Fibroblast of skin of right biceps (primary cell): ENCODE data around the gene POPDC2.
"Not testable (repeated sequence)": the region's sequence is repeated elsewhere in the genome, so short reads cannot be mapped to it uniquely, and the experiment has no call there.

ENCODE experiments used
- DNase-seq: peaks from one replicate; pipeline ENCODE4 v3.0.0-alpha.2; 2013

Gene POPDC2

GRCh38 chr3:119660474-119661440, at the start of gene POPDC2:
Gene POPDC2, minus strand, starts transcription at chr3:119660589. Its CDS starts 166 bp downstream, at chr3:119660423.
- peak; percentile 34 for DNase-seq

GRCh38 chr3:119703820-119704531, 43.6 kb upstream of the POPDC2 start:
- DNase-seq = no peak

GRCh38 chr3:119702530-119703527, 42.4 kb upstream of the POPDC2 start, which contains the start of gene CFAP91:
Gene CFAP91, plus strand, starts transcription at chr3:119703022. Its CDS starts 77 bp downstream, at chr3:119703099.
- DNase-seq = peak; percentile 87

GRCh38 chr3:119700920-119701734, 40.7 kb upstream of the POPDC2 start:
- no peak for DNase-seq

GRCh38 chr3:119700269-119700919, 40.0 kb upstream of the POPDC2 start:
- DNase-seq = peak; percentile 16

- no peak for DNase-seq
These were observed 37.0 kb upstream of the POPDC2 start for GRCh38 chr3:119697394-119697793.

GRCh38 chr3:119695480-119695879, 35.1 kb upstream of the POPDC2 start:
- peak; percentile 12 for DNase-seq

- DNase-seq = peak; percentile 27
These were observed 29.8 kb upstream of the POPDC2 start for GRCh38 chr3:119690043-119690656.

GRCh38 chr3:119683421-119683820, 23.0 kb upstream of the POPDC2 start:
- DNase-seq = no peak

GRCh38 chr3:119681279-119681678, 20.9 kb upstream of the POPDC2 start:
- peak; percentile 62 for DNase-seq

GRCh38 chr3:119679874-119680273, 19.5 kb upstream of the POPDC2 start:
- no peak for DNase-seq

GRCh38 chr3:119678209-119678608, 17.8 kb upstream of the POPDC2 start:
- DNase-seq = not testable (repeated sequence)

- no peak for DNase-seq
These were observed 17.2 kb upstream of the POPDC2 start for GRCh38 chr3:119677641-119677934.

- DNase-seq = peak; percentile 96
These were observed 16.6 kb upstream of the POPDC2 start, which contains the start of gene COX17 for GRCh38 chr3:119676771-119677640. Gene COX17, minus strand, starts transcription at chr3:119677406. Its CDS starts 96 bp downstream, at chr3:119677310.

GRCh38 chr3:119676020-119676419, 15.6 kb upstream of the POPDC2 start:
- DNase-seq = no peak

GRCh38 chr3:119675188-119675874, 14.9 kb upstream of the POPDC2 start:
- no peak for DNase-seq

- no peak for DNase-seq
These were observed 13.5 kb upstream of the POPDC2 start for GRCh38 chr3:119673875-119674274.

- no peak for DNase-seq
These were observed 12.4 kb upstream of the POPDC2 start for GRCh38 chr3:119672776-119673175.
